DND-41 (cell line): ENCODE measurements around the gene COL4A2.

Experiments used
- ATAC-seq: fragments of 200-7000 bp; cut with Tn5 transposase; 3 replicates; pipeline ENCODE4 v1.9.1; 2021; ENCODE audit warnings: low read depth; ENCODE audit not compliant: insufficient read depth
- DNase-seq: peaks from one replicate; pipeline ENCODE4 v3.0.0-alpha.2; 2020
- H2AFZ ChIP-seq: 2 replicates; pipeline ENCODE4 v1.6.0; 2012; ENCODE audit warnings: low read depth, low read length
- H3K27ac ChIP-seq: 2 replicates; pipeline ENCODE4 v1.5.1; 2012; ENCODE audit warnings: low read length, inconsistent platforms
- H3K27me3 ChIP-seq: fragments of 200-600 bp; sonication (generic); 2 replicates; pipeline ENCODE4 v1.6.0; 2012; ENCODE audit warnings: low read length, mild to moderate bottlenecking, inconsistent platforms; ENCODE audit not compliant: insufficient read depth, poor library complexity
- H3K36me3 ChIP-seq: 2 replicates; pipeline ENCODE4 v1.5.1; 2012; ENCODE audit warnings: low read length, inconsistent platforms; ENCODE audit not compliant: insufficient read depth
- H3K4me1 ChIP-seq: 2 replicates; pipeline ENCODE4 v1.5.1; 2012; ENCODE audit warnings: mild to moderate bottlenecking, low read length; ENCODE audit not compliant: insufficient read depth
- H3K4me2 ChIP-seq: 2 replicates; pipeline ENCODE4 v1.6.0; 2012; ENCODE audit warnings: mild to moderate bottlenecking, moderate library complexity, low read length, inconsistent platforms; ENCODE audit not compliant: insufficient read depth
- H3K4me3 ChIP-seq, 2 experiments: fragments of 200-600 bp in 1 of 2; shearing (Covaris generic) in 1 of 2; 2 replicates each; pipeline ENCODE4 v1.5.1; 2012 to 2016; ENCODE audit warnings: inconsistent platforms in 2 of 2, low read length in 2 of 2, mild to moderate bottlenecking in 2 of 2, low read depth in 1 of 2, moderate library complexity in 1 of 2
- H3K79me2 ChIP-seq: 2 replicates; pipeline ENCODE4 v1.6.0; 2012; ENCODE audit warnings: low read length, inconsistent platforms; ENCODE audit not compliant: insufficient read depth
- H3K9ac ChIP-seq: 2 replicates; pipeline ENCODE4 v1.6.0; 2012; ENCODE audit warnings: low read depth, mild to moderate bottlenecking, inconsistent platforms, low read length, moderate library complexity
- H3K9me3 ChIP-seq: 2 replicates; pipeline ENCODE4 v1.5.1; 2012; ENCODE audit warnings: low read length, moderate library complexity, mild to moderate bottlenecking, inconsistent platforms; ENCODE audit not compliant: insufficient read depth, severe bottlenecking
- H4K20me1 ChIP-seq: 2 replicates; pipeline ENCODE4 v1.6.0; 2012; ENCODE audit warnings: low read length; ENCODE audit not compliant: insufficient read depth
- CTCF ChIP-seq: IDR thresholded peaks from 2 replicates; pipeline ENCODE4 v1.5.1; 2012; ENCODE audit warnings: borderline replicate concordance, low read length, moderate library complexity, mild to moderate bottlenecking; ENCODE audit not compliant: poor library complexity, severe bottlenecking; ENCODE audit errors: extremely low read depth
- EZH2 ChIP-seq: IDR thresholded peaks from 3 replicates; pipeline ENCODE4 v1.6.1; 2012; ENCODE audit warnings: borderline replicate concordance, low read depth, mild to moderate bottlenecking, moderate library complexity, low read length, inconsistent platforms; ENCODE audit not compliant: severe bottlenecking

The COL4A2 gene

GRCh38 chr13:110341445-110342244 is 34.6 kb downstream of the COL4A2 start:
- Histone ChIP-seq H3K79me2 (no peaks in the 10 kb centered on the region), H3K27ac (no peak overlapping the region)
- no peak for ATAC-seq

GRCh38 chr13:110342474-110342873 is 35.4 kb downstream of the COL4A2 start:
- Histone ChIP-seq H4K20me1 (peaks cover 8% of the 10 kb centered on the region), H3K4me3 (no peak overlapping the region), H3K79me2 (no peaks in the 10 kb centered on the region), H3K4me1 (no peaks in the 10 kb centered on the region), H2AFZ (no peak overlapping the region), H3K9ac (no peak overlapping the region), H3K27me3 (peaks cover 53% of the 10 kb centered on the region), H3K4me2 (no peak overlapping the region), H3K9me3 (no peaks in the 10 kb centered on the region), H3K36me3 (no peaks in the 10 kb centered on the region), H3K27ac (no peak overlapping the region)
- ATAC-seq, result no peak
- TF ChIP-seq EZH2 (no peak), CTCF (no peak)
- no peak for DNase-seq

More at GRCh38 chr13:110341445-110342244, 34.6 kb downstream of the COL4A2 start:
- no peak overlapping the region for H3K4me3 ChIP-seq
- no peak overlapping the region for H2AFZ ChIP-seq
- no peaks in the 10 kb centered on the region for H3K9me3 ChIP-seq
- peaks cover 3% of the 10 kb centered on the region for H4K20me1 ChIP-seq
- no peak for DNase-seq
- TF ChIP-seq EZH2 (no peak), CTCF (no peak)
- no peaks in the 10 kb centered on the region for H3K4me1 ChIP-seq
- no peak overlapping the region for H3K9ac ChIP-seq
- peaks cover 45% of the 10 kb centered on the region for H3K27me3 ChIP-seq
- no peaks in the 10 kb centered on the region for H3K36me3 ChIP-seq
- no peak overlapping the region for H3K4me2 ChIP-seq

GRCh38 chr13:110343241-110343865 is 36.3 kb downstream of the COL4A2 start:
- Histone ChIP-seq H2AFZ (no peak overlapping the region), H3K9me3 (no peaks in the 10 kb centered on the region), H3K4me3 (no peak overlapping the region), H3K36me3 (no peaks in the 10 kb centered on the region), H4K20me1 (peaks cover 8% of the 10 kb centered on the region), H3K4me2 (no peak overlapping the region), H3K27ac (no peak overlapping the region), H3K4me1 (no peaks in the 10 kb centered on the region), H3K9ac (no peak overlapping the region), H3K27me3 (peaks cover 52% of the 10 kb centered on the region), H3K79me2 (no peaks in the 10 kb centered on the region)
- DNase-seq (no peak), ATAC-seq (no peak)
- TF ChIP-seq CTCF (no peak), EZH2 (no peak)
